Heart left ventricle (tissue), 16 donors: Measurements from ENCODE around the gene DSCAM. TPM values are rescaled to one million over a fixed set of nuclear protein-coding genes. Genes with fewer than 3 reads are reported as not detected.

Source experiments
- ATAC-seq, 4 donors: fragments of 200-7000 bp; cut with Tn5 transposase; one replicate each; pipeline ENCODE4 v1.9.1; 2020 to 2022; ENCODE audit warnings: moderate library complexity in 4 of 4, mild to moderate bottlenecking in 3 of 4, moderate number of reproducible peaks in 1 of 4
- DNase-seq, 5 donors: peaks; one replicate each; pipeline ENCODE4 v3.0.0-alpha.2; 2020
- H3K27ac ChIP-seq, 12 donors: fragments of 200-600 bp; sonication (generic) in 4 of 12; one replicate each; pipeline versions ENCODE4 v1.5.0 to v1.8.0; 2016 to 2022; ENCODE audit warnings: mild to moderate bottlenecking in 2 of 12
- H3K27me3 ChIP-seq, 9 donors: fragments of 200-600 bp; sonication (generic) in 2 of 9; one replicate each; pipeline versions ENCODE4 v1.5.1 to v1.8.0; 2016 to 2022; ENCODE audit warnings: mild to moderate bottlenecking in 3 of 9
- H3K36me3 ChIP-seq, 9 donors: fragments of 200-600 bp; sonication (generic) in 2 of 9; one replicate each; pipeline versions ENCODE4 v1.5.0 to v1.8.0; 2018 to 2022; ENCODE audit warnings: mild to moderate bottlenecking in 2 of 9
- H3K4me1 ChIP-seq, 12 donors: fragments of 200-600 bp; sonication (generic) in 4 of 12; one replicate each; pipeline versions ENCODE4 v1.5.0 to v1.8.0; 2016 to 2022; ENCODE audit warnings: mild to moderate bottlenecking in 3 of 12
- H3K4me3 ChIP-seq, 12 donors: fragments of 200-600 bp; sonication (generic) in 4 of 12; one replicate each; pipeline versions ENCODE4 v1.5.0 to v1.8.0; 2017 to 2022; ENCODE audit warnings: mild to moderate bottlenecking in 9 of 12, moderate library complexity in 4 of 12
- H3K9me3 ChIP-seq, 12 donors: fragments of 200-600 bp; sonication (generic) in 4 of 12; one replicate each; pipeline versions ENCODE4 v1.5.0 to v1.8.0; 2016 to 2022; ENCODE audit warnings: mild to moderate bottlenecking in 1 of 12
- POLR2A ChIP-seq, 2 donors: fragments of 450-650 bp; IDR thresholded peaks; one replicate each; pipeline ENCODE4 v1.6.1; 2017; ENCODE audit warnings: antibody characterized with exemption in 2 of 2, mild to moderate bottlenecking in 2 of 2, moderate library complexity in 2 of 2
- WGBS, 4 donors: extraction: QIAGEN DNeasy Blood & Tissue Kit in 2 of 4; methylation state at CpG; one replicate each; pipeline versions ENCODE4 v1.1.5 to v1.1.7; 2013 to 2018; 5-methylcytosine and 5-hydroxymethylcytosine counted together
- intact Hi-C, 10 donors: fragments of 100-400 bp; cut with DNase I; formaldehyde crosslinking; loops; one replicate each; pipeline versions ENCODE4 v1.11.1 to v1.14.2; 2022
- polyA plus RNA-seq, 2 donors: library from polyadenylated mRNA; stranded (reverse); fragments of 200-250 nt; gene quantifications; one replicate each; pipeline ENCODE4 v1.2.3, GENCODE V29; 2013
- total RNA-seq, 9 donors: library from RNA; depleted of rRNA in 2 of 9; stranded (reverse); fragments of >200 nt in 2 of 9; fragmentation: NEBNext Ultra II Directional in 3 of 9; extraction: Animal tissue kit (Norgen Biotek cat#: 25700) in 3 of 9; gene quantifications; one replicate each; pipeline versions ENCODE4 v1.1.0 to v1.2.4, GENCODE V29; 2016 to 2023
- TF ChIP-seq, protein P1 (sequence below), 12 donors: fragments of 200-600 bp; sonication (generic) in 4 of 12; IDR thresholded peaks; one replicate each; pipeline versions ENCODE4 v1.5.0 to v1.8.0; 2018 to 2022; ENCODE audit warnings: antibody characterized with exemption in 12 of 12, mild to moderate bottlenecking in 5 of 12
- donor health status: ischemic (EF 13 %, LVEDD 7.1; RV severe dilation, severe dysfunction).
- donor health status: healthy with polysubstance abuse.
- donor health status: DM: no; HTN: yes; CAD: no.
- donor health status: DM: no; HTN: no; CAD: no.
- donor health status: ischemic (EF 25% LVEDD 6.9; RV normal size, moderate dysfunction).
- donor health status: ischemic (EF 25% LVEDD 5.7; RV mildly dilated, moderate dysfunction).
- donor health status: healthy.
- donor health status: DM: yes; HTN: yes; CAD: no.
- donor health status: ischemic (EF 35%, LVEDD 5.7; RV mildly dilated, moderate dysfunction).
- donor health status: nonischemic (EF 11% LVEDD 7.7; RV severe dilation, severe dysfunction).
- donor health status: DM: yes; HTN: yes; CAD: no.
- donor health status: PGD.
- donor health status: ischemic (EF 29% LVEDD 5.4; RV normal size, mild dysfunction).
- donor health status: nonischemic (EF 23%, LVEDD 6.1; RV moderate dilation, normal function).

DSCAM gene
- total and polyA plus RNA-seq, 11 donors, result 0.03 TPM; not detected in 10

DNA sequence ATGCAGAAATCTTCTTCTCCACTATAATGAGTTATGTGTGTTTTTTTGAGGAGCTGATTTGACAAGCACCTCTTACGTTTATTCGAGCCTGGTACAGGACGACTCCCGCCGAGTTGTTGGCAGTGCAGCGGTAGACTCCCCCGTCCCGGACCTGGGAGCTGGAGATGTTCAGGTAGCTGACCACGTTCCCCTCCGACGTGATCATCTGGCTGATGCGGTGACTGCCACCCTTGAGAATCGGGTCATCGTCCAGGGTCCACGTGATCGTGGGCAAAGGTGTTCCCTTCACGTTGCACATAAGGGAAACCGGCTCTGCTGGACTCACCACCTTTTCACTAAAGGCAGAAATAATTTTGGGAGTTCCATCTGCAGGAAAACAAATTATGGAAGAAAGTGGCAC lies 507.9 kb downstream of the DSCAM start:
- 90 to 96% (median 92%) methylated on average over 17 to 18 of the region's 18 CpGs for WGBS, 4 donors

DNA sequence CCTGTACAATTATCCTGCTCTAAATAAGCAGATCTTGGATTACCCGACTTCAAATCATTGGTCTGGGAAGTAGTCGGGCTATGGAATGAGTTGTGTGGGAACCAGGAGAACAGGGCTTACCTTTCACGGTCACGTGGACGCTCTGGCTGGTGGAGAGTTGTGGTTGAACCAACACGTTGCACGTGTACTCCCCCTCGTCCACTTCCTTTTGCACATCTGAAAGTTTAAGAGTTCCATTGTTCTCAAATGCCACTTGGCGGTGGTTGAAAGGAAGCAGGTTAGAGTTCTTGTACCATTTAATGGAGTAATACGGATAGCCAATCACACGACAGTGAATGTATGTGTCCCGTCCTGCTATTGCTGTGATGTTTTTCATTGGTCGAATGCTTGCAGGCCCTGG lies 509.0 kb downstream of the DSCAM start:
- no peak overlapping the region for H3K4me3 ChIP-seq
- H3K9me3 ChIP-seq, result no peaks in the 10 kb centered on the region
- H3K36me3 ChIP-seq, result no peaks in the 10 kb centered on the region
- TF ChIP-seq, protein P1, sequence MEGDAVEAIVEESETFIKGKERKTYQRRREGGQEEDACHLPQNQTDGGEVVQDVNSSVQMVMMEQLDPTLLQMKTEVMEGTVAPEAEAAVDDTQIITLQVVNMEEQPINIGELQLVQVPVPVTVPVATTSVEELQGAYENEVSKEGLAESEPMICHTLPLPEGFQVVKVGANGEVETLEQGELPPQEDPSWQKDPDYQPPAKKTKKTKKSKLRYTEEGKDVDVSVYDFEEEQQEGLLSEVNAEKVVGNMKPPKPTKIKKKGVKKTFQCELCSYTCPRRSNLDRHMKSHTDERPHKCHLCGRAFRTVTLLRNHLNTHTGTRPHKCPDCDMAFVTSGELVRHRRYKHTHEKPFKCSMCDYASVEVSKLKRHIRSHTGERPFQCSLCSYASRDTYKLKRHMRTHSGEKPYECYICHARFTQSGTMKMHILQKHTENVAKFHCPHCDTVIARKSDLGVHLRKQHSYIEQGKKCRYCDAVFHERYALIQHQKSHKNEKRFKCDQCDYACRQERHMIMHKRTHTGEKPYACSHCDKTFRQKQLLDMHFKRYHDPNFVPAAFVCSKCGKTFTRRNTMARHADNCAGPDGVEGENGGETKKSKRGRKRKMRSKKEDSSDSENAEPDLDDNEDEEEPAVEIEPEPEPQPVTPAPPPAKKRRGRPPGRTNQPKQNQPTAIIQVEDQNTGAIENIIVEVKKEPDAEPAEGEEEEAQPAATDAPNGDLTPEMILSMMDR (IDR thresholded peaks at IDR 0.05), result no peak
- 75 to 82% (median 79%) methylated on average over 13 of the region's 13 CpGs for WGBS, 4 donors
- no peak for ATAC-seq
- no peak overlapping the region for H3K27ac ChIP-seq
- intact Hi-C loops, result no loop called here
- no peak for DNase-seq
- H3K4me1 ChIP-seq, result no peaks in the 10 kb centered on the region
- H3K27me3 ChIP-seq, result peaks cover 0 to 12% (median 0%) of the 10 kb centered on the region in 9 donors

More for the DNA sequence above, 507.9 kb downstream of the DSCAM start:
- H3K27me3 ChIP-seq, result peaks cover 0 to 12% (median 0%) of the 10 kb centered on the region in 9 donors
- no peak for DNase-seq
- no peaks in the 10 kb centered on the region for H3K36me3 ChIP-seq
- no peak for ATAC-seq
- no peaks in the 10 kb centered on the region for H3K9me3 ChIP-seq
- TF ChIP-seq POLR2A (IDR thresholded peaks at IDR 0.05), result no peak
- TF ChIP-seq, protein P1 (IDR thresholded peaks at IDR 0.05), result no peak
- intact Hi-C loops, result no loop called here
- no peak overlapping the region for H3K4me3 ChIP-seq
- no peak overlapping the region for H3K27ac ChIP-seq
- no peaks in the 10 kb centered on the region for H3K4me1 ChIP-seq

DNA sequence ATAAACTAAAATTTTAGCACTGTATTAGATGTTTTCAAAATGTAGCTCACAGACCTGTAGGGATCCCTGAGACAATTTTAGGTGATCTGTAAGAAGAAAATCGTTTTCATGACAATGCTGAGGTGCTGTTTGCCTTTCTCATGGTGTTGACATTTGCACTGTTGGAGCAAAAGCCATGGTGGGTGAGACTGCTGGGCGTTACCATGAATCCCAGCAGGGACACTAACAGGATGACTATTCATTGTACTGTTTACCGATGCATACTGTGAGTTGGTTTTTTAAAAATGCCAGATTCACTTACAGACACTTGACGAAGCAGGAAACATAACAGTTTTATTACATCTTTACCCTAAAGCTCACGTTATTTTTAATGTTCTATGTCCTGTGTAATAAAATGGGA lies 511.3 kb downstream of the DSCAM start:
- Histone ChIP-seq H3K27ac (no peak overlapping the region), H3K36me3 (no peaks in the 10 kb centered on the region), H3K9me3 (no peaks in the 10 kb centered on the region), H3K4me1 (peaks cover 0 to 6% (median 0%) of the 10 kb centered on the region in 12 donors), H3K27me3 (peaks cover 0 to 12% (median 0%) of the 10 kb centered on the region in 9 donors), H3K4me3 (no peak overlapping the region)
- DNase-seq (no peak), ATAC-seq (no peak)
- intact Hi-C loops, result no loop called here
- TF ChIP-seq, protein P1 (IDR thresholded peaks at IDR 0.05), result no peak
- TF ChIP-seq POLR2A (IDR thresholded peaks at IDR 0.05), result no peak
- 26 to 43% (median 40%) methylated on average over 5 of the region's 5 CpGs for WGBS, 4 donors

DNA sequence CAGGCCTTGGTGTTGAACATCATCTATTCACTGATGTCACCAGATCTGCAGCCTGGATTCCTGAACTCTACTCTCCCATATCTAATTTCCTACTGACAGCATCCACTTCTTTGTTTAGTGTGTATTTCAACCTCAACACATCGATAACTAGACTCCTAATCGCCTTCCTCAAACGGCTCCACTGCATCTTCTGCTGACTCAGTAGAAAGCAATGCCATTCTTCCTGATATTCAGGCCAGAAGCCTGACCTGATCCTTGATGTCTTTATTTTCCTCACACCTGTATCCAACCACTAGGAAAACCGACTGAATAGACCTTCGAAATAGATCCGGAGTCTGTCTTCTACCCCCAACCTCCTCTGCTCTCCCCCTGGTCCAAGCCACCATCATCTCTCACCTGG lies 512.8 kb downstream of the DSCAM start:
- Histone ChIP-seq H3K27me3 (peaks cover 0 to 6% (median 0%) of the 10 kb centered on the region in 9 donors), H3K4me3 (no peak overlapping the region), H3K27ac (no peak overlapping the region), H3K36me3 (no peaks in the 10 kb centered on the region), H3K9me3 (no peaks in the 10 kb centered on the region), H3K4me1 (peaks cover 0 to 6% (median 0%) of the 10 kb centered on the region in 12 donors)
- TF ChIP-seq, protein P1 (IDR thresholded peaks at IDR 0.05), result no peak
- TF ChIP-seq POLR2A (IDR thresholded peaks at IDR 0.05), result no peak
- intact Hi-C loops, result loop anchor here in 1 of 10 donors (5.0 kb wide), 1 partner anchor 167 kb away; no protein-coding TSS in a partner anchor
- WGBS, 4 donors, result 83 to 84% (median 84%) methylated on average over 6 of the region's 6 CpGs
- no peak for DNase-seq
- ATAC-seq, result no peak
